Stomach (tissue), 4 donors: Measurements from ENCODE around the gene CNTNAP5.

ENCODE experiments used
- POLR2A ChIP-seq, 4 donors: fragments of 450-650 bp; IDR thresholded peaks; one replicate each; pipeline ENCODE4 v1.6.1; 2016; ENCODE audit warnings: antibody characterized with exemption in 4 of 4, control low read depth in 2 of 4, mild to moderate bottlenecking in 1 of 4, moderate library complexity in 1 of 4
- TF ChIP-seq, protein P1 (sequence below), 7 experiments: fragments of 450-650 bp in 4 of 7; fragments of 200-600 bp in 3 of 7; sonication (generic) in 3 of 7; IDR thresholded peaks; one replicate each; pipeline ENCODE4 v1.5.1; 2016 to 2019; ENCODE audit warnings: antibody characterized with exemption in 7 of 7, control low read depth in 2 of 7, mild to moderate bottlenecking in 1 of 7

GRCh38 chr2:124024561-124025170 lies 421 bp upstream of the CNTNAP5 start:
- TF ChIP-seq, protein P1, sequence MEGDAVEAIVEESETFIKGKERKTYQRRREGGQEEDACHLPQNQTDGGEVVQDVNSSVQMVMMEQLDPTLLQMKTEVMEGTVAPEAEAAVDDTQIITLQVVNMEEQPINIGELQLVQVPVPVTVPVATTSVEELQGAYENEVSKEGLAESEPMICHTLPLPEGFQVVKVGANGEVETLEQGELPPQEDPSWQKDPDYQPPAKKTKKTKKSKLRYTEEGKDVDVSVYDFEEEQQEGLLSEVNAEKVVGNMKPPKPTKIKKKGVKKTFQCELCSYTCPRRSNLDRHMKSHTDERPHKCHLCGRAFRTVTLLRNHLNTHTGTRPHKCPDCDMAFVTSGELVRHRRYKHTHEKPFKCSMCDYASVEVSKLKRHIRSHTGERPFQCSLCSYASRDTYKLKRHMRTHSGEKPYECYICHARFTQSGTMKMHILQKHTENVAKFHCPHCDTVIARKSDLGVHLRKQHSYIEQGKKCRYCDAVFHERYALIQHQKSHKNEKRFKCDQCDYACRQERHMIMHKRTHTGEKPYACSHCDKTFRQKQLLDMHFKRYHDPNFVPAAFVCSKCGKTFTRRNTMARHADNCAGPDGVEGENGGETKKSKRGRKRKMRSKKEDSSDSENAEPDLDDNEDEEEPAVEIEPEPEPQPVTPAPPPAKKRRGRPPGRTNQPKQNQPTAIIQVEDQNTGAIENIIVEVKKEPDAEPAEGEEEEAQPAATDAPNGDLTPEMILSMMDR (IDR thresholded peaks at IDR 0.05): no peak
- TF ChIP-seq POLR2A (IDR thresholded peaks at IDR 0.05): no peak
